SH-SY5Y (cell line): ENCODE measurements around the gene GAK.

ENCODE experiments used
- GATA2 ChIP-seq: IDR thresholded peaks from 2 replicates; pipeline ENCODE4 v1.6.1; 2011; ENCODE audit warnings: mild to moderate bottlenecking, low read depth, low read length
- GATA3 ChIP-seq: IDR thresholded peaks from 2 replicates; pipeline ENCODE4 v1.6.1; 2011; ENCODE audit warnings: low read depth, mild to moderate bottlenecking, low read length, moderate library complexity

The GAK gene

GRCh38 chr4:931960-932712 lies at the start of gene GAK, which contains the start of gene TMEM175:
TSS of gene GAK (minus strand) at chr4:932316. CDS start at chr4:932187, 129 bp downstream.
TSS of gene TMEM175 (plus strand) at chr4:932460. CDS start at chr4:947740, 15,280 bp downstream.
- TF ChIP-seq GATA3 (no peak), GATA2 (no peak; the same call in 1 of the 2 replicates)

- TF ChIP-seq GATA2 (no peak), GATA3 (no peak)
These were observed 47.0 kb upstream of the GAK start for GRCh38 chr4:978957-979701.

- TF ChIP-seq GATA3 = no peak
- no peak for TF ChIP-seq GATA2
These were observed 42.6 kb upstream of the GAK start for GRCh38 chr4:974668-975067.

GRCh38 chr4:973431-974397 lies 41.6 kb upstream of the GAK start, which contains the start of gene DGKQ:
TSS of gene DGKQ (minus strand) at chr4:973569. CDS start at chr4:973482, 87 bp downstream.
- TF ChIP-seq GATA3 (no peak), GATA2 (no peak)

GRCh38 chr4:972651-973424 lies 40.7 kb upstream of the GAK start:
- TF ChIP-seq GATA3 = no peak
- TF ChIP-seq GATA2 = no peak

GRCh38 chr4:971666-972500 lies 39.8 kb upstream of the GAK start:
- TF ChIP-seq GATA2 (no peak), GATA3 (no peak)

GRCh38 chr4:970854-971520 lies 38.9 kb upstream of the GAK start:
- TF ChIP-seq GATA3 (no peak), GATA2 (no peak)

GRCh38 chr4:970046-970745 lies 38.1 kb upstream of the GAK start:
- no peak for TF ChIP-seq GATA2
- TF ChIP-seq GATA3 = no peak

- TF ChIP-seq GATA2 (no peak), GATA3 (no peak)
These were observed 36.7 kb upstream of the GAK start for GRCh38 chr4:968621-969394.

GRCh38 chr4:968221-968620 lies 36.1 kb upstream of the GAK start:
- TF ChIP-seq GATA3 = no peak
- TF ChIP-seq GATA2 = no peak

- TF ChIP-seq GATA2 (no peak), GATA3 (no peak)
These were observed 35.3 kb upstream of the GAK start for GRCh38 chr4:967113-968104.
